Activated naive CD8-positive, alpha-beta T cell treated with anti-CD3 and anti-CD28 coated beads, Interleukin-2, amount 10 ng/mL, durations not matched to agents 7 days and 5 days (primary cell): Measurements from ENCODE around the gene SNTN. TPM values are rescaled to one million over a fixed set of nuclear protein-coding genes. Genes with fewer than 3 reads are reported as not detected.
"Not testable (repeated sequence)": the region's sequence is repeated elsewhere in the genome, so short reads cannot be mapped to it uniquely, and the experiment has no call there.

Experiments
- ATAC-seq: fragments of 150-1000 bp; cut with Tn5 transposase; one replicate; pipeline ENCODE4 v1.10.0; 2021; ENCODE audit warnings: low read depth, moderate library complexity
- POLR2A ChIA-PET: fragments of 350-600 bp; sonication (Branson Sonifier 250); formaldehyde crosslinking; loops from one replicate; lab custom pipeline; 2021; ENCODE audit warnings: antibody characterized with exemption; lab: Charles Lee
- DNase-seq: peaks from one replicate; pipeline ENCODE4 v3.0.0; 2021
- H3K27ac Mint-ChIP-seq: one replicate; pipeline ENCODE4 v1.8.0; 2022; ENCODE audit warnings: mild to moderate bottlenecking, mixed read lengths
- H3K27me3 Mint-ChIP-seq: one replicate; pipeline ENCODE4 v1.8.0; 2022; ENCODE audit warnings: mild to moderate bottlenecking, moderate library complexity, mixed read lengths
- H3K36me3 Mint-ChIP-seq: one replicate; pipeline ENCODE4 v1.8.0; 2021; ENCODE audit warnings: mild to moderate bottlenecking, mixed read lengths
- H3K4me1 Mint-ChIP-seq: one replicate; pipeline ENCODE4 v1.8.0; 2021; ENCODE audit warnings: mixed read lengths
- H3K4me3 Mint-ChIP-seq: one replicate; pipeline ENCODE4 v1.8.0; 2022; ENCODE audit warnings: mild to moderate bottlenecking, moderate library complexity, mixed read lengths
- H3K9me3 Mint-ChIP-seq: one replicate; pipeline ENCODE4 v1.8.0; 2021; ENCODE audit warnings: mixed read lengths
- total RNA-seq, 2 experiments: library from RNA; stranded (reverse); gene quantifications; one replicate each; pipeline ENCODE4 v1.2.3, GENCODE V29; 2021

The SNTN gene
- total RNA-seq, 2 experiments from 2014 or later = not detected

- POLR2A ChIA-PET, ATAC-seq, H3K4me1 Mint-ChIP-seq, DNase-seq, H3K36me3 Mint-ChIP-seq, H3K27me3 Mint-ChIP-seq, H3K27ac Mint-ChIP-seq, H3K9me3 Mint-ChIP-seq, H3K4me3 Mint-ChIP-seq: not testable (repeated sequence)
Observed at GRCh38 chr3:63644928-63645781, 7.3 kb upstream of the SNTN start.

DNA sequence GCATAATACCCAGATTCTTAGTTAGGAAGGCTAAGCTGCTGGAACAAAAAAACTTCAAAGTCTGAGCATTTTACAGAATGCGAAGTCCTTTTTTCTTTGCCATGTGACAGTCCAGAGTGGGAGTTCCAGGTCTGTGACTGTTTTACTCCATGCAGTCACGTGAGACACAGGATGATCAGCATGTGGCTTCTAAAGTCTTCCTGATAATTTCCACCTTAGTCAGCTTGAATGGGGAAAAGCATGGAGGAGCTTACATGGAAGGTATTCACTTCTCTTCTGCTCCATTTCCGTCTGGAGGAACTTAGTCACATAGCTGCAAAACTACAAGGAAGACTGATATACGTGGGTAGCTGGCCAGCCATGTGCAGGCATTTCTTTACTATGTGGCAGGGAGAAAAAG, 1.7 kb downstream of the SNTN start:
- DNase-seq (no peak), ATAC-seq (no peak)
- H3K36me3 Mint-ChIP-seq = no peaks in the 10 kb centered on the region
- H3K27me3 Mint-ChIP-seq = no peaks in the 10 kb centered on the region
- no peak overlapping the region for H3K4me3 Mint-ChIP-seq
- no peaks in the 10 kb centered on the region for H3K9me3 Mint-ChIP-seq
- H3K4me1 Mint-ChIP-seq = no peaks in the 10 kb centered on the region
- H3K27ac Mint-ChIP-seq = no peak overlapping the region
- POLR2A ChIA-PET = no interaction called here

- H3K4me3 Mint-ChIP-seq = no peak overlapping the region
- no peaks in the 10 kb centered on the region for H3K4me1 Mint-ChIP-seq
- DNase-seq = no peak
- H3K36me3 Mint-ChIP-seq = no peaks in the 10 kb centered on the region
- no peak for ATAC-seq
- H3K9me3 Mint-ChIP-seq = no peaks in the 10 kb centered on the region
- H3K27ac Mint-ChIP-seq = no peak overlapping the region
- no peaks in the 10 kb centered on the region for H3K27me3 Mint-ChIP-seq
- POLR2A ChIA-PET = no interaction called here
Observed at GRCh38 chr3:63654931-63655330, 2.5 kb downstream of the SNTN start.

GRCh38 chr3:63655519-63655918, 3.0 kb downstream of the SNTN start:
- Mint-ChIP-seq H3K4me1 (no peaks in the 10 kb centered on the region), H3K4me3 (no peak overlapping the region), H3K36me3 (no peaks in the 10 kb centered on the region), H3K27me3 (peaks cover 3% of the 10 kb centered on the region), H3K9me3 (no peaks in the 10 kb centered on the region), H3K27ac (no peak overlapping the region)
- ATAC-seq = no peak
- POLR2A ChIA-PET = no interaction called here
- no peak for DNase-seq

DNA sequence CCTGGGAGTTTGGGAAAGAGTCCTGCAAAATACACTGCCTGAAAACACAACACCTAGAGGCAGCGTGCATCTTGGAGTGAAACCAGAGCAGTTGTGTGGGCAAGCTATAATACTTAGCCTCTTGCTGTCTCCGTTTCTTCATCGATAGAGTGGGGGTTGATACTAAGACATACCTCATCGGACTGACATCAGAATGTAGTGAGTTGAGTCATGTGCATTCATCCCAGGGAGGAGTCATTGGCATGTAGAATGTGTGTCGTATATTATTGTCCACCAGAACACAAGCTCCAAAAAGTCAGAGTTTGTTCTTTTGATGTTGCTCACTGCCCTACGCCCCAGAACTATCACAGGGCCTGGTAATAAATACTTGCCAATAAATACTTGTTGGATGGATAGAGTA, 4.3 kb downstream of the SNTN start:
- no peaks in the 10 kb centered on the region for H3K4me1 Mint-ChIP-seq
- peaks cover 3% of the 10 kb centered on the region for H3K27me3 Mint-ChIP-seq
- no peak overlapping the region for H3K4me3 Mint-ChIP-seq
- DNase-seq = no peak
- H3K27ac Mint-ChIP-seq = no peak overlapping the region
- POLR2A ChIA-PET = no interaction called here
- no peak for ATAC-seq
- H3K36me3 Mint-ChIP-seq = no peaks in the 10 kb centered on the region
- H3K9me3 Mint-ChIP-seq = no peaks in the 10 kb centered on the region

GRCh38 chr3:63661242-63661641, 8.8 kb downstream of the SNTN start:
- POLR2A ChIA-PET = no interaction called here
- Mint-ChIP-seq H3K36me3 (no peaks in the 10 kb centered on the region), H3K4me1 (no peaks in the 10 kb centered on the region), H3K27me3 (peaks cover 3% of the 10 kb centered on the region), H3K4me3 (no peak overlapping the region), H3K27ac (no peak overlapping the region), H3K9me3 (no peaks in the 10 kb centered on the region)
- no peak for ATAC-seq
- DNase-seq = no peak

DNA sequence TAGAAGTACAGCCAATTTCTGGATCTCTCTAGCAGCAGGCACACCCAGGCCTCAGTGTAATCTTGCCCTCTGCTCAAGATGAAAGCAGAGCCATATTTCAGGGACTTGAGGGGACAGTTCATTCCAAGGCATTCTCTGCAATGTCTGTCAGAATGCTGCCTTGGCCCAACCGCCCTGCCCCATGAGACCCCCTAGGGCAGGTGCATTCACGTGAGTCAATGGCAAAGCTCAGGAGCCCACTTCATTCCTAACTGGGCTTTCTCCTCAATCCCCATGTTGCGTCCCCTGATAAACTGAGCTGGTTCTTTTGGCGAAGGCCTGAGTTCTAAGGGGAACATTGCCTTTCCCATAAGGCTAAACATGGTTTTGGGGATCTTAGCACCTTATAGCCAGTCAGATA, 9.5 kb downstream of the SNTN start:
- Mint-ChIP-seq H3K36me3 (no peaks in the 10 kb centered on the region), H3K27ac (no peak overlapping the region), H3K4me1 (no peaks in the 10 kb centered on the region), H3K27me3 (peaks cover 3% of the 10 kb centered on the region), H3K9me3 (no peaks in the 10 kb centered on the region), H3K4me3 (no peak overlapping the region)
- POLR2A ChIA-PET = no interaction called here
- ATAC-seq = no peak
- no peak for DNase-seq

GRCh38 chr3:63662500-63662899, 10.0 kb downstream of the SNTN start:
- Mint-ChIP-seq H3K27me3 (peaks cover 3% of the 10 kb centered on the region), H3K36me3 (no peaks in the 10 kb centered on the region), H3K4me3 (no peak overlapping the region), H3K27ac (no peak overlapping the region), H3K9me3 (no peaks in the 10 kb centered on the region), H3K4me1 (no peaks in the 10 kb centered on the region)
- ATAC-seq (no peak), DNase-seq (no peak)
- POLR2A ChIA-PET = no interaction called here

DNA sequence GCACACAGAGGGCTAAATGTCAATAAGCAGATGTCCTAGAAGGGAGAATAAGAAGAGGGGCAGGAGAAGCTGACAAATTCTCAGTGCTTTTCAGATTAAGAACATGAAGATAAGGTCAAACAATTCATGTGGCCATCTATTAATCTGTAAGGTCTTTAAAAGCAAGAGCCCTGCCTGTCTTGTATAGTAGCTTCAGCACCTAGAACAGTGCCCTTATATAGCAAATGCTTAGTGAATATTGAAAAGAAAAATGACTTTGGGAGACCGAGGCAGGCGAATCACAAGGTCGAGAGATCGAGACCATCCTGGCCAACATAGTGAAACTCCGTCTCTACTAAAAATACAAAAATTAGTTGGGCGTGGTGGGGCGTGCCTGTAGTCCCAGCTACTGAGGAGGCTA, 18.1 kb downstream of the SNTN start:
- POLR2A ChIA-PET = no interaction called here
- DNase-seq (no peak), ATAC-seq (no peak)
- no peaks in the 10 kb centered on the region for H3K36me3 Mint-ChIP-seq
- no peak overlapping the region for H3K4me3 Mint-ChIP-seq
- H3K27me3 Mint-ChIP-seq = no peaks in the 10 kb centered on the region
- no peaks in the 10 kb centered on the region for H3K9me3 Mint-ChIP-seq
- H3K27ac Mint-ChIP-seq = no peak overlapping the region
- no peaks in the 10 kb centered on the region for H3K4me1 Mint-ChIP-seq

DNA sequence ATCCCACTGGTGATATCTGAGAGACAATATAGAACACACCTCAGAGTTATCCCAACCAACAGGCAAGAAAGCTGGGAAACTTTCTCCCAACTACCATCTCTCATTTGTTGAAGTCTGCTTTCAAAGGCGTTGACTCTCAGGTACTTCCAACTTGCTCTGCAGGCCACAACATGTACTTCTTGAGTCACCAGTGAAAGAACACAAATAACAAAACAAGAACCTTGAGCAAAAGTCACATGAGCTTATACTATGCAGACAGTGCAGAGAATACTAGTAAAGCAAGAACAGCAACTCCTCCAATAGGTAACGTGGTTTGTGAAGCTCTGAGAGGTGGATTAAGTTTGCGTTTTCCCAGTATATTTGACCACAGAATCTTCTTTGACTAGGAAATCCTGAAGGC, 20.6 kb downstream of the SNTN start:
- Mint-ChIP-seq H3K36me3 (no peaks in the 10 kb centered on the region), H3K27me3 (no peaks in the 10 kb centered on the region), H3K4me1 (no peaks in the 10 kb centered on the region), H3K27ac (no peak overlapping the region), H3K4me3 (no peak overlapping the region), H3K9me3 (no peaks in the 10 kb centered on the region)
- POLR2A ChIA-PET = no interaction called here
- DNase-seq (no peak), ATAC-seq (no peak)

- H3K4me3 Mint-ChIP-seq = no peak overlapping the region
- H3K4me1 Mint-ChIP-seq = no peaks in the 10 kb centered on the region
- H3K9me3 Mint-ChIP-seq = no peaks in the 10 kb centered on the region
- H3K36me3 Mint-ChIP-seq = no peaks in the 10 kb centered on the region
- DNase-seq (no peak), ATAC-seq (no peak)
- no peaks in the 10 kb centered on the region for H3K27me3 Mint-ChIP-seq
- POLR2A ChIA-PET = no interaction called here
- H3K27ac Mint-ChIP-seq = no peak overlapping the region
Observed at GRCh38 chr3:63674586-63674985, 22.1 kb downstream of the SNTN start.

DNA sequence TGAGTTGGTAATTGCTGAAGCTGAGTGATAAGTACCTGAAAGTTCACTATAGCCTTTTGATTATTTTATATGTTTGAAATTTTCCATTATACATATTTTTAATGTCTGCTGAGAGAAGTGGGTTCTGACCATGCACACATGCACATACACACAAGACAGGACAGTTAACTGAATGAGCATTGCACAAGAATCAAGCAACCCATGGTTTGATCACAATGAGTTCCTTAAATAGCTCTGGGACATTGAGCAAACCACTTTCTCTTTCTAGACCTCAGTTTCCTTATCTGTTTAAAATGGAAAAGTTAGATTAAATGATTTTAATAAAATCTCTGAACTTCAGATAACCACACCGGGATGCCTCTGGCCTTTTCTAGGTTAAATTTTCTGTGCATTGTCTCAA, 26.7 kb downstream of the SNTN start:
- Mint-ChIP-seq H3K36me3 (no peaks in the 10 kb centered on the region), H3K4me3 (no peak overlapping the region), H3K9me3 (no peaks in the 10 kb centered on the region), H3K27me3 (no peaks in the 10 kb centered on the region), H3K4me1 (no peaks in the 10 kb centered on the region), H3K27ac (no peak overlapping the region)
- DNase-seq = no peak
- ATAC-seq = no peak
- POLR2A ChIA-PET = no interaction called here

- H3K4me1 Mint-ChIP-seq = no peaks in the 10 kb centered on the region
- no peak for DNase-seq
- no peaks in the 10 kb centered on the region for H3K9me3 Mint-ChIP-seq
- H3K27ac Mint-ChIP-seq = no peak overlapping the region
- no peaks in the 10 kb centered on the region for H3K27me3 Mint-ChIP-seq
- H3K36me3 Mint-ChIP-seq = no peaks in the 10 kb centered on the region
- ATAC-seq = no peak
- H3K4me3 Mint-ChIP-seq = no peak overlapping the region
- POLR2A ChIA-PET = no interaction called here
Observed at GRCh38 chr3:63684081-63684480, 31.6 kb downstream of the SNTN start.

DNA sequence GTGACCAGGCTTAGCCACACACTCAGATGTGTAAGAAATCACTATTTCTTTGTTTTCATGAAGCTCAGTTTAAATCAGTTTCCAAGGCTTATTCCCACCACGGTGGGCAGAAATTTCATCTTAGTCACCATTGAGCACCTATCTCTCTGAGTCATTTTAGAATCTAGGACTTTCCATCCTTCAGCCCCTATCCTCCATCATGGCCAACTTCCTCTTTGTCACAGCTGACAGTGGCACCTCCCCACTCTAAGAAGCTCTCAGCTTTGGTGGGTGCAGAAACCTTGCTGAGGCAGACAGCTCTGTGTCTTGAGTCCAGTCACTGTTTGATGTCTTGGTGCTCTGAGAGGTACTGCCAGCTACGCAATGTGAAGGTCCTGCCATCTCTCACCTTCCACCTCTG, 32.9 kb downstream of the SNTN start:
- Mint-ChIP-seq H3K27ac (no peak overlapping the region), H3K27me3 (no peaks in the 10 kb centered on the region), H3K9me3 (no peaks in the 10 kb centered on the region), H3K36me3 (no peaks in the 10 kb centered on the region), H3K4me1 (no peaks in the 10 kb centered on the region), H3K4me3 (no peak overlapping the region)
- DNase-seq (no peak), ATAC-seq (no peak)
- POLR2A ChIA-PET = no interaction called here
